Stimulated activated CD4-positive, alpha-beta T cell treated with anti-CD3 and anti-CD28 coated beads, Interleukin-2, amount 100 ng/mL, for 48 hours (primary cell): Measurements from ENCODE around the gene NFKBIE.

Experiments used
- DNase-seq, 2 donors: peaks; one replicate each; pipeline ENCODE4 v3.0.0-alpha.2; 2020

Gene NFKBIE

GRCh38 chr6:44272529-44272928 lies 7.2 kb upstream of the NFKBIE start:
- no peak for DNase-seq

DNA sequence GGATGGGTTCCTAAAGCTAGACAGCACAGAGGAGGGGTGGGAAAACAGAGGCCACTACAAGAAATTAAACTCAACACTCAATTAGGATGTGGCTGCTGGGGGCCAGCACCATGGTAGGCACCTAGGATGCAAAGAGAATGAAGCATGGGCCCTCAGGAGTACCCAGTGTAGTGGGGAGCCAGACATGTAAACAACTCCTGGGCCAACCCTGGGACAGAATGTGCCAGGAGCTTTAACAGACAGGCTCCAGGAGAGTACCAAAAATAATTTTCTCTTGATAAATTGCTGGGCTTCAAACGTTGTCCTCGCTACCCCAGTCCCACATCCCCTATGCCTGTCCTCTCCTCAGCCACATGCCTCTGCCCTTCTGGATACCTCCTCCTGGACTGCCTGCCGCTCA lies 6.6 kb upstream of the NFKBIE start:
- DNase-seq: no peak

DNA sequence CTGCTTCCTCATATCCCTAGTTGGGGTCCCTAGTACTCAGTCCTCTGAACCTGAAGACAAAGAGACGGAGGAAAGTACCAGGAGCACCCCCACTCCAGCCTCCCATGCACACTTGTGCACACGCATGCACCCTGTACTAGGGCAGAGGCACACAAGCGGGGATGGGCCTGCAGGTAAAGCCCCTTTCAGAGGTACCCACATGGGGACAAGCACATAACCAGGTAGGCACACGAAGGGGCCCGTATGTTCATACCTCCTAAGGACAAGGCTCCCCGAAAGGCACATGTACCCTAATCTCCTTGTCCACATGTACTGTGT lies 6.0 kb upstream of the NFKBIE start:
- no peak for DNase-seq

- DNase-seq: no peak
Observed at GRCh38 chr6:44270526-44271405, 5.4 kb upstream of the NFKBIE start.

- DNase-seq: no peak
Observed at GRCh38 chr6:44269921-44270525, 4.7 kb upstream of the NFKBIE start, which contains the start of gene TMEM151B. TSS of gene TMEM151B (plus strand) at chr6:44270450. CDS start at chr6:44270743, 293 bp downstream.

GRCh38 chr6:44269178-44269920 lies 4.0 kb upstream of the NFKBIE start:
- DNase-seq: no peak

DNA sequence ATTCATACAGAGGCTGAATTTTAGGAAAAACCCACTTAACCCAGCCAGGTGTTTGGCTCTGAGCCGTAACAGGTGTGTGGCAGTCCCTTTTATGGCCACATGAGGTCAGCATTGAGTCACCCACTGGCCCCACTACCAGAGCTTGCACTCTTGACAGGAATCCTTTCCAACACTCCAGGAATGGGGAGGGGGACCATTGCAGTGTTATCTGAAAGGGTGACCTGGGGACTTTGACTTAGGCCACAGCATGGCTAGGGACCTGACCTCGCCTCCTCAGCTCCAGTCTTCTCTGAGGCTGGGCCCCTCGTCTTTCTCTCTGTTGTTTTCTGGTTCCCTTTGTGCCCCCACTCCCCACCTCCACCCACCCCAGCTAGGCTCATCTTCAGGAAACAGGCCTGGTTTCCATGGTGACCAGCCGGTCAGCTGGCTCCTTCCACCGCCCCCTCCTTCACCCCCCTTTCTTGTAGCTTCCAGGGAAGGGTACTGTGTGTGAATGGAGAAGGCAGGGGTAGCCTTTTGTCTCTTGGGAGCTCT lies 2.8 kb upstream of the NFKBIE start:
- peak; percentile 61 to 67 for DNase-seq

GRCh38 chr6:44267252-44267651 lies 1.9 kb upstream of the NFKBIE start:
- DNase-seq: no peak

DNA sequence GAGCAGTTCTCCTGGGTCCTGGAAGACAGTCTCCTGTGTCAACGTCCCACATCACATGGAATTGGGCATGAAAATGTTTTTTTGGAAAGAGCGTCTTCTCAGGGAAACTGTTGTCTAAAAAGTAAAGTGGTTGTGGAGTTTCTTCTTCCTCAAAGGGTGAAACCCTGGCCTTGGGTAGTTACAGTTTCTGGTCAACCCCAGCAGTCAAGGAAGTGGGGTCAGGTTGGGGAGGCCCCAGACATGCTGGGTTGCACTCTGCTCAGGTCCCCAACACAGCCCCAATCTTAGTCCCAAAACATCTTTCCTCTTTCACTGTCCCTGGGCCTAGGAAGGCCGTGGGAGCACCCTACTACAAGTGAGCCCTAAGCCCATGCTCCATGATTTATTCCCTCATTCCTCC lies 996 bp upstream of the NFKBIE start:
- no peak for DNase-seq

DNA sequence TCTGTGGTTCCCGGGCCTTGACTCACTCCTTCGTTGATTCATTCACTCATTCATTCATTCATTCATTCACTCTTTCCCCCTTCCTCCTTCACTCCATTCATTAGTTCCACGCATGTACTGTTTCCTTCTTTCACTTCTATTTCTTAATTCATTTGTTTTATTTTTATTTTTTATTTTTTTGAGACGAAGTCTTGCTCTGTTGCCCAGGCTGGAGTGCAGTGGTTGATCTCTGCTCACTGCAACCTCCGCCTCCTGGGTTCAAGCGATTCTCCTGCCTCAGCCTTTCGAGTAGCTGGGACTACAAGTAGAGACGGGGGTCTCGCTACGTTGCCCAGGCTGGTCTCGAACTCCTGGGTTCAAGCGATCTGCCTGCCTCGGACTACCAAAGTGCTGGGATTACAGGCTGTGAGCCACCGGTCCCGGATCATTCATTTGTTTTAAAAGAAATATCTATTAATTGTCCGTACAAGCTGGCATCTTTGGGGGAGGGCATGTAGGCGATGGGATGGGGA lies 427 bp upstream of the NFKBIE start:
- DNase-seq: no peak

GRCh38 chr6:44264154-44265006 lies 971 bp downstream of the NFKBIE start:
- no peak for DNase-seq

DNA sequence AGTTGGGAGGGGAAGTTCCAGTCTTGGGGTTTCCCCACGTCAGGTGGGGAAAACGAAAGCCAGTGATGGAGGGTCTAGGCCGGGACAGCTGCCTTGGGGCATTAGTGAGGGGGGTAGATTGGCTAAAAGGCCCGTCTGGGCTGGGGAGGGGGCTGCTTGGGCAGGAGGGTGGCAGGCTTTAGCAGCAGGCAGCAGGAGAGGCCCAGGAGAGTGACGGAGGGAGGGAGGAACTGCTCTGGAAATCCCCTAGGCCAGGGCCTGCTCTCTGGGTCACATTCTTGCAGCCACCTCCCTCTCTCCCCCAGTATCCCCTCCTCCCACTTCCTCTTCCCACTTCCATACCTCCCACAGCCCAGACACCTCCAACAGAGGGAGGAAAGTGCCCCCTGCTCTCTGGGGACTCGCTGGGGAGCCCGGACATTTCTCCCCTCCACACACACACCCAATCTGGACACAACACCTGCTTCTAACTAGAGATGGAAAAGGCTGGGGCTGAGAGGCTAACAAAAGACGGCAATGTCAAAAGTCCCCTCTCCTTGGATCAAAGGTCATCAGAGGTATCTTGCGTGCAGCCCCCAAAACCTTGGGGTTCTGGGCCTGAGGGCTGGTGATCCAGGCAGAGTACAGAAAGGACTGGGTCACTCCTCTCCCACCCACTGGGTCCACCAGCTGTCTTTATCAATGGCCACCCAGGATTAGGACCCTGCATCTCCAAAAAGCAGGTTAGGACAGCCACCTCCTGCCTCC lies 1.8 kb downstream of the NFKBIE start:
- DNase-seq: no peak

DNA sequence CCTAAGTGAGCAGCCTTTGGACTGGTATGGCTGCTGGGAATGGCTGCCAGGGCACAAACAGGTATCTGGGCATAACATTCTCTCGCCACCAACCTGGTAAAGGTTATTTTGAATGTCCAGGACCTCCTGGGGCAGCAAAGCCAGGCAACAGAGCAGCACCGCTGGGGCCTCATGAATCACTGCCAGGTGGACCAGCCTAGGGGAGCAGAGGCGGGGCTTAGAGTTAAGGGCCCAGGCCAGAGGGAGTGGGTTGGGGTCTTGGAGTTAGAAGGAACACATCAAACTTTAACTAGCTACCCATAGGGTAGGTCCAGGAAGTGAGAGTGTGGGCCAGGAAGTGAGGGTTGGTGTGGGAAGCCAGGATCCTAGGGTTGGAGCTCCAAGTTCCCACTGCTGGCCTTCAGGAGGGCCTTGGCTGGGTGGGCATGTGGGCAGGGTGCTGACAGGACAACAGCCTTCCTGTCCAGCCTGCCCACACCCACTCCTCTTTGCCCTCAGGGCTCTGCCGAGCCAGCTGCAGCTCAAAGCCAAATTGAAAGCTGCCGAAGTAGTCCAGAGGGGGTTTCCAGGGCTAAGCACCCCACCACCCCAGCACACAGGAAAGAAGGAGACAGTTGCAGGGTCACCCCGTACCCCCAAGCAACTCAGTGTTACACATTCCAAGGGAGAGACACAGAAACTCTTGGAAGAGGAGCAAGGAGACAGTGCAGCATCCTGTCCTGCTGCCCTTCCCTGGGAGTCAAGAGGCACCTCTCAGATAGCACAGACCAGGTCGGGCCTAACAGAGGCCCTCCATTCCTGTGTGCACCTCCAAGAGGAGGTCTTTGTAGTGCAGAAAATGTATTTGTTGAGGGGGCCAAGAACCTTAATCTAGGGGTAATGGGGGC lies 2.6 kb downstream of the NFKBIE start:
- DNase-seq: no peak

DNA sequence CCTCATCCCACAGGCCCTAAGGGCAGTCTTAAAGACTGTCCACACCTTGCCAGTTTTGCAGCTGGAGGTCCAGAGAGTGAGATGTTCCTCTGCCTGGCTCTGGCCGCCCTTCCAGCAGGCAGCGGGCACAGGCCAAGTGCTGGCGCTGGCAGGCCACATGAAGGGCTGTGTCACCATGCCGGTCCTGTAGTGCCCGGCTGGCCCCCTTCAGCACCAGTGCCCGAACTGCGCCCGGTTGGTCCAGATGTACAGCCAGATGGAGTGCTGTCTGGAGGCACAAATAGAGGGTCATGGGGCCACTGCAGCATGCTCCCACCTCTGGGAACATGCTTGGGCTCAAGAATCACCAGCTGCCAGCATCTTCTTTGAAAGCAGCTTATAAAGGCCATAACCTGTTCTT lies 3.8 kb downstream of the NFKBIE start:
- no peak for DNase-seq

DNA sequence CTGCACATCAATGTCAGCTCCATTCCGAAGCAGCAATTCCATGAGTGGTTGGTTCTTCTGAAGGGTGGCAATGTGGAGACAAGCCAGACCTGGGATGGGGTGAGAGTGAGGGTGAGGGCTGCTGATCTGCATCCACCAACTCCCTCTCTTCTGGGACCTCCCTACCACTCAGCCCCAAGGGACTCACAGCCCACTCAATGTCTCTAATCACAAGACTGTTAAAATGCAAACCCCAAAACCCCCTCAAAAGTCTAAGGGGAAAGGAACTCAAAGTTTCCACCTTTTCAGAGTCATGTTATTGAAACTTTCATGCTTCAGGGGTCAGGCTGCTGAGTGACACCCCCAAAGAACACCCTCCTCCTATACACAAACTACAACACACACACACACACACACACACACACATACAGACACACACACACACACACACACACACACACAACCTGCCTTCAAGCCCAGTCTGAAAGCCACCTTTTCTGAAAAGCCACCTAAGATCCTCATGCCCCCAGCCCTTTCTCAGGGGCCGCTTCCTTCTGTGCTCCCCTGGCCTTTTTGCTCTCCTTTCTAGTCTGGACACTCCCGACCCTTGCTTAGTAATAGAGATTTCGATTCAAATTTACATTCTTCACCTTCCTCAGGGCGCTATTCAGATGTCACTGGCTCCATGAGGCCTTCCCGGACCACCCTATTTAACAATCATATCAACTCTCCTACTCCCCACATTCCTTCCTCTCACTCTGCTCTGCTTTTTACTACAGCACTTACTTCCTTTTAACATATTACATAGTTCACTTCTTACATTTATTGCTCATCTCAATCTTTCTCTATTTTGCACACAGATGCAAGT lies 4.7 kb downstream of the NFKBIE start:
- no peak for DNase-seq

DNA sequence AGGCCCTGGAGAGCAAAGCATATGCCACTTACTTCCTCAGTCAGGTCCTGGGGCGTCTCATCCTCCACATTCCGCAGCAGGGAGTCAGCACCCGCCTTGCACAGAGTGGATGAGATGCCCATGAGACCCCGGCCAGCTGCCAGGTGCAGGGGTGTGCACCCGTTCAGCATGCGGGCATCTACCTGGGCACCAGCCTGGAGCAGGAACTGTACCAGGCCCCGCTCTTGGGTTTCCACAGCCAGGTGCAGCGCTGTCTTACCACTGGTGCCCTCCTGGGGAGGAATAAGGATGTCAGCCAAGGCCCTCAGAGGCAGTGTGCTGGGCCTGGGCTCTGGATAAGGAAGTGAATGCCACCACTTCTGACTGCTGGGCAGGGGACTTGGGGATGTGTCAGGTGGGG lies 5.3 kb downstream of the NFKBIE start:
- DNase-seq: no peak

DNA sequence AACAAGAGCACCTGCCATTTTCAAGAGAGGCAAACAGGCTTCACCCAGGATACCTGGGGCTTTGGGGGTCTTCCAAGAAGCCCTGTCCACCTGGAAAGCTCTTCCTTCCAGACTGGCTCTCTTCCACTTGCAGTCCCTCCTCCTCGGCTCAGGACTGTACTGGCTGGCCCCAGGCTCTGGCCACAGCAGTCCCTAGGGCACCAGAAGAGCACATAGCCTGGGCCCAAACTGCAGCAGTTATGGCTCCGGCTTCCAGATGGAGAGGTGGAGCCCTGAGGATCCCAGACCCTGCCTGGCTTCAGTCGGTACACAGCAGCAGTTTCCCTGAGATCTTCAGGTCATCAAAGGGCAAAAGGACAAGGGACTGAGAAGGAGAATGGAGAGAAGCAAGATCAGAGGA lies 6.4 kb downstream of the NFKBIE start:
- no peak for DNase-seq

DNA sequence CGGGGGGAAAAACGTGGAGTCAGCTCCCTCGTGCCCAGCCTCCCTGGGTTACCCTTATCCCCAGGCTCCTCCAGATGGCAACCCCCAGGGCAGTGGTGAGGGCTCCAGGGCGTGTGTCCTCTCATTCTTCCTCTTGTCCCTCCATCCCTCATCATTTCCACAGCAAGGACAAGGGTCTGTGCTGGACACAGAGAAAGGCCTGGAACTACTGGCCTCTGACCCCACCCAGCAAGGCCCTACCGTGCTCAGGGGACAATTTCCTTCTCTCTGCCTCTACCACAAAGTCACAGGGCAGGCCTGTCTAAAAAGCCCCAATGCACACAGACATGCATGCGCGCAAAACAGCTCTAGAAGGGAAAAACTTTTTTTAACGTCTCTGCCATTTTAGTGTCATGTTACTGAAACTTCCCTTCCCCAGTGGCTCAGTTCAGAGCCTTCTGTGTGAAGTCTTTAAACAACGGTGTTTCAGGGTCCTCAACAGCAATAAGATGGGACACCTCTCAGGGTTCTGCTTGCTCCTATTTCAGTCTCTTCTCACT lies 7.0 kb downstream of the NFKBIE start:
- DNase-seq: no peak

- no peak for DNase-seq
Observed at GRCh38 chr6:44257753-44258324, 7.5 kb downstream of the NFKBIE start.
